ENCODE measurements around the gene TRPM7. TPM values are rescaled to one million over a fixed set of nuclear protein-coding genes. Genes with fewer than 3 reads are reported as not detected.

The TRPM7 gene
- total and polyA plus RNA-seq, 9 donors = 12.4 to 57.2 (median 40.4) TPM

DNA sequence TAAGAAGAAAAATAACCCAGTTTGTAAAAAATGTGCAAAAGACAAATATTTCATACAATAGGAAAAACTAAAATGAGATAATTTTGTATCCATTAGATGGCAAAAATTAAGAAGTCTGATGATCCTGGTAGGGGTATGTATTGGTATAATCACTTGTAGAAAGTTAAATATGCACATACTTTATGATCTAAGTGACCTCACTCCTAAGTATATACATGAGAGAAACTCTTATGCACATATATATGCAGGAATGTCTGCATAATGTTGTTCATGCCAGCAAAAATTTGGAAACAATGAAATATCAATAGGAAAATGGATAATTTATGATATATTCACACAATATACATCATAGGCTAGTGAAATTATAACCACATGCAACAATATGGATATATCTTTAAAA is 173.6 kb downstream of the TRPM7 start:
- H3K9me3 ChIP-seq = no peaks in the 10 kb centered on the region
- H3K4me1 ChIP-seq (ENCODE audit: insufficient read depth) = no peaks in the 10 kb centered on the region
- no peak overlapping the region for H3K4me3 ChIP-seq
- no peak for DNase-seq
- H3K27ac ChIP-seq = no peak overlapping the region
- no peaks in the 10 kb centered on the region for H3K27me3 ChIP-seq
- intact Hi-C loops (cut with DNase I) = no loop called here
- TF ChIP-seq EP300 (IDR thresholded peaks at IDR 0.05) (no peak), POLR2A (IDR thresholded peaks at IDR 0.05) (no peak)
- TF ChIP-seq, protein P1, sequence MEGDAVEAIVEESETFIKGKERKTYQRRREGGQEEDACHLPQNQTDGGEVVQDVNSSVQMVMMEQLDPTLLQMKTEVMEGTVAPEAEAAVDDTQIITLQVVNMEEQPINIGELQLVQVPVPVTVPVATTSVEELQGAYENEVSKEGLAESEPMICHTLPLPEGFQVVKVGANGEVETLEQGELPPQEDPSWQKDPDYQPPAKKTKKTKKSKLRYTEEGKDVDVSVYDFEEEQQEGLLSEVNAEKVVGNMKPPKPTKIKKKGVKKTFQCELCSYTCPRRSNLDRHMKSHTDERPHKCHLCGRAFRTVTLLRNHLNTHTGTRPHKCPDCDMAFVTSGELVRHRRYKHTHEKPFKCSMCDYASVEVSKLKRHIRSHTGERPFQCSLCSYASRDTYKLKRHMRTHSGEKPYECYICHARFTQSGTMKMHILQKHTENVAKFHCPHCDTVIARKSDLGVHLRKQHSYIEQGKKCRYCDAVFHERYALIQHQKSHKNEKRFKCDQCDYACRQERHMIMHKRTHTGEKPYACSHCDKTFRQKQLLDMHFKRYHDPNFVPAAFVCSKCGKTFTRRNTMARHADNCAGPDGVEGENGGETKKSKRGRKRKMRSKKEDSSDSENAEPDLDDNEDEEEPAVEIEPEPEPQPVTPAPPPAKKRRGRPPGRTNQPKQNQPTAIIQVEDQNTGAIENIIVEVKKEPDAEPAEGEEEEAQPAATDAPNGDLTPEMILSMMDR (IDR thresholded peaks at IDR 0.05) = no peak
- H3K36me3 ChIP-seq = no peaks in the 10 kb centered on the region

Small RNA genes within 50 kb of the gene (small RNA-seq; reads per million reads assigned to genes)
- not detected for gene RN7SL354P

Other genes starting within 250 kb of the TRPM7 start
- under 1 TPM in 2 of 7 donors, not detected in 5; 0.62 to 0.81 TPM for gene USP50, start 140.1 kb downstream of the TRPM7 start, total RNA-seq
- not detected for gene USP50, start 140.1 kb downstream of the TRPM7 start, polyA plus RNA-seq
- 10 to 100 TPM; 39.1 to 97.2 (median 63.7) TPM for gene SPPL2A, start 78.9 kb upstream of the TRPM7 start, total RNA-seq
- 10 to 100 TPM; 15.4 to 55.7 TPM for gene SPPL2A, start 78.9 kb upstream of the TRPM7 start, polyA plus RNA-seq
- 10 to 100 TPM in 3 of 7 donors, 1 to 10 TPM in 4; 3.7 to 12.7 (median 8.6) TPM for gene AP4E1, start 221.9 kb upstream of the TRPM7 start, total RNA-seq
- 1 to 10 TPM; 3.1 to 4.7 TPM for gene AP4E1, start 221.9 kb upstream of the TRPM7 start, polyA plus RNA-seq